ENCODE data around the gene LRRK1.
A peak's percentile ranks its signal among the peaks of the same experiment; 100 is the strongest.

LRRK1 gene

DNA sequence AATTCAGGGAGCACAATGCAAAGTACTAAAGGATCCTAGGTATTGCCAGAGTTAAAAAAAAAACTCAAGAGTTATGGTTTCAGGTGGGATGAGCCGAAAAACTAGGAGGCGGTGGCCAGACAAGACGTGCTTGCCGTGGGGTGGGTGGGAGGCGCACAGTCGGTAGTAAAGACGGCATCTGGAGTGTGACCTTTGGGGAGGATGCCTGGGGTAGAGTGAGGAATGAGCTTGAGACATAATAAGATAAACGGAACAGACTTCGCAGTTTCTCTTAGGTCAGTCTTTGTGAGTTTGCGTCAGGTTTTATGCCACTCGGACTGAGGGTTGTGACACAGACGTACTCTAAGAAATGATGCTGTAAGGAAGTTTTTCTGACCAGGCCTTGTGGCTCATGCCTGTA is 139.6 kb downstream of the LRRK1 start:
- WGBS, 2 donors (ENCODE audit: extremely low coverage in 2 of 2, insufficient read length in 2 of 2, insufficient replicate concordance in 1 of 2): no CpG with 5 or more reads among the region's 12 CpGs
- Histone ChIP-seq H3K27ac (replicated peaks; ENCODE audit: low read length) (no peak overlapping the region), H4K91ac (ENCODE audit: low read depth, low read length, poor library complexity) (no peak overlapping the region), H4K8ac (ENCODE audit: low read depth, low read length) (no peak overlapping the region), H3K4me3 (ENCODE audit: low read length in 2 of 2) (no peak overlapping the region), H2AFZ (ENCODE audit: low read length) (no peak overlapping the region), H3K18ac (ENCODE audit: low read length) (no peak overlapping the region), H2BK120ac (ENCODE audit: low read depth, low read length) (no peak overlapping the region), H3K4me1 (ENCODE audit: control insufficient read depth in 2 of 2, insufficient read depth in 1 of 2, low read depth in 1 of 2, low read length in 2 of 2) (peaks cover 9 to 13% of the 10 kb centered on the region in 2 donors), H3K79me1 (ENCODE audit: low read depth, low read length) (no peaks in the 10 kb centered on the region), H3K4ac (ENCODE audit: low read length) (no peak overlapping the region), H3K4me2 (ENCODE audit: insufficient read depth, low read length, poor library complexity, severe bottlenecking) (no peak overlapping the region), H3K14ac (ENCODE audit: low read length) (no peak overlapping the region), H2AK5ac (ENCODE audit: low read depth, low read length) (no peak overlapping the region), H3K23ac (ENCODE audit: low read depth, low read length, poor library complexity) (no peak overlapping the region), H2BK12ac (ENCODE audit: low read length) (no peak overlapping the region), H2BK15ac (ENCODE audit: low read length) (no peak overlapping the region), H3K27me3 (ENCODE audit: control insufficient read depth in 3 of 3, insufficient read depth in 3 of 3, low read depth in 1 of 3, low read length in 3 of 3) (no peaks in the 10 kb centered on the region), H3K36me3 (replicated peaks in 1 of 2; ENCODE audit: control insufficient read depth in 2 of 2, insufficient read depth in 2 of 2, low read length in 2 of 2) (no peaks in the 10 kb centered on the region), H3K9me3 (replicated peaks in 1 of 2; ENCODE audit: control insufficient read depth in 2 of 2, insufficient read depth in 1 of 2, low read depth in 1 of 2, low read length in 2 of 2) (peaks cover 0 to 3% of the 10 kb centered on the region in 2 donors), H2BK5ac (ENCODE audit: low read length) (no peak overlapping the region), H3K9ac (ENCODE audit: low read depth, low read length, poor library complexity) (no peak overlapping the region)
- no peak for DNase-seq (ENCODE audit: low spot score)

DNA sequence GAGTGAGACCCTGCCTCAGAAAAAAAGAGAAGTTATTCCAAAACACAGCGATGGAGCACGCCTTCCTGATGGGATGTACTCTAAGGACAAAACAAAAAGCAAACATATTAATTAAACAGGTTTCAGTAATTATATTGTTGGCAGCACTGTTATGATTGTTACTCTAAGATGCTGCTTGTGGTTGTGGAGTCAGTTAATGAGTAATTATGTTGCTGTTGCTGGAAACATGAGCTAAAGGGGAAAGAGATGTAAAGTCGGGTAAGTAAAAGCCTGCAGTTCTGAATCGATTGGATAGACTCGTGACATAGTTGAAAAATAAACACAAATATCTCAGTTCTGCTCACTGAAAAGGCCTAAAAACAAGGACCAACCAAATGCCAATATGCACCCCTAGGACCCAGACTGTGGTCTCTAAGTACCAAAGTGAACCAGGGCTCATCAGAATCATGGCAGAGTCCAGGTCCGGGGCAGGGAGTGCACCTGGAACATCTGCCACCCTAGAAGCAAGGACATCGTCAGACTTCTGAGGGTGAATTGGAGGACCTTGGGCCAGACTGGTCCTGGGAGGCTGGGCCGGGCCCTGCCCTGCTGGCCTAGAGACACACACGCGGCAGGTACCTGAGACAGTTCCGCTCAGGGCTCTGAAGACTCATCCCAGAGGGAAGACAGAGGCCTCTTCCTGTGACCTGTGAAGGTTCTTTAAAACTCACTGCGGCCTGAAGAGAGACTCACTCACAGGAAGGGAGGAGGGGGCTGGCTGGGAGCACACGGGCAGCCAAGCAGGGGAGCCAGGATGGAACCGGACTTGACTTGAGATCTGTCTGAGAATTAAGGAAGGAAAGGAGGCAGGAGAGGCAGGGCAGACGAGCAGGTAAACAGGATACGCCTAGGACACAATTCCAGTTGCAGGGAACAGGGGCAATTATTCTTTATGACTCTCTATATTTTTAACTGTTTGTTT is 140.5 kb downstream of the LRRK1 start:
- Histone ChIP-seq H3K9me3 (replicated peaks in 1 of 2; ENCODE audit: control insufficient read depth in 2 of 2, insufficient read depth in 1 of 2, low read depth in 1 of 2, low read length in 2 of 2) (peaks cover 0 to 3% of the 10 kb centered on the region in 2 donors), H4K91ac (ENCODE audit: low read depth, low read length, poor library complexity) (no peak overlapping the region), H2AK5ac (ENCODE audit: low read depth, low read length) (no peak overlapping the region), H3K27me3 (ENCODE audit: control insufficient read depth in 3 of 3, insufficient read depth in 3 of 3, low read depth in 1 of 3, low read length in 3 of 3) (no peaks in the 10 kb centered on the region), H3K14ac (ENCODE audit: low read length) (no peak overlapping the region), H2BK15ac (ENCODE audit: low read length) (no peak overlapping the region), H3K9ac (ENCODE audit: low read depth, low read length, poor library complexity) (no peak overlapping the region), H3K18ac (ENCODE audit: low read length) (no peak overlapping the region), H2BK5ac (ENCODE audit: low read length) (no peak overlapping the region), H3K4me1 (ENCODE audit: control insufficient read depth in 2 of 2, insufficient read depth in 1 of 2, low read depth in 1 of 2, low read length in 2 of 2) (peaks cover 16 to 21% of the 10 kb centered on the region in 2 donors), H3K23ac (ENCODE audit: low read depth, low read length, poor library complexity) (no peak overlapping the region), H3K4ac (ENCODE audit: low read length) (no peak overlapping the region), H2BK12ac (ENCODE audit: low read length) (no peak overlapping the region), H3K4me3 (ENCODE audit: low read length in 2 of 2) (no peak overlapping the region), H3K79me1 (ENCODE audit: low read depth, low read length) (no peaks in the 10 kb centered on the region), H3K36me3 (replicated peaks in 1 of 2; ENCODE audit: control insufficient read depth in 2 of 2, insufficient read depth in 2 of 2, low read length in 2 of 2) (no peaks in the 10 kb centered on the region), H4K8ac (ENCODE audit: low read depth, low read length) (no peak overlapping the region), H3K27ac (replicated peaks; ENCODE audit: low read length) (no peak overlapping the region), H2BK120ac (ENCODE audit: low read depth, low read length) (no peak overlapping the region), H3K4me2 (ENCODE audit: insufficient read depth, low read length, poor library complexity, severe bottlenecking) (no peak overlapping the region), H2AFZ (ENCODE audit: low read length) (no peak overlapping the region)
- WGBS, 2 donors (ENCODE audit: extremely low coverage in 2 of 2, insufficient read length in 2 of 2, insufficient replicate concordance in 1 of 2): no CpG with 5 or more reads among the region's 16 CpGs
- no peak for DNase-seq (ENCODE audit: low spot score)

DNA sequence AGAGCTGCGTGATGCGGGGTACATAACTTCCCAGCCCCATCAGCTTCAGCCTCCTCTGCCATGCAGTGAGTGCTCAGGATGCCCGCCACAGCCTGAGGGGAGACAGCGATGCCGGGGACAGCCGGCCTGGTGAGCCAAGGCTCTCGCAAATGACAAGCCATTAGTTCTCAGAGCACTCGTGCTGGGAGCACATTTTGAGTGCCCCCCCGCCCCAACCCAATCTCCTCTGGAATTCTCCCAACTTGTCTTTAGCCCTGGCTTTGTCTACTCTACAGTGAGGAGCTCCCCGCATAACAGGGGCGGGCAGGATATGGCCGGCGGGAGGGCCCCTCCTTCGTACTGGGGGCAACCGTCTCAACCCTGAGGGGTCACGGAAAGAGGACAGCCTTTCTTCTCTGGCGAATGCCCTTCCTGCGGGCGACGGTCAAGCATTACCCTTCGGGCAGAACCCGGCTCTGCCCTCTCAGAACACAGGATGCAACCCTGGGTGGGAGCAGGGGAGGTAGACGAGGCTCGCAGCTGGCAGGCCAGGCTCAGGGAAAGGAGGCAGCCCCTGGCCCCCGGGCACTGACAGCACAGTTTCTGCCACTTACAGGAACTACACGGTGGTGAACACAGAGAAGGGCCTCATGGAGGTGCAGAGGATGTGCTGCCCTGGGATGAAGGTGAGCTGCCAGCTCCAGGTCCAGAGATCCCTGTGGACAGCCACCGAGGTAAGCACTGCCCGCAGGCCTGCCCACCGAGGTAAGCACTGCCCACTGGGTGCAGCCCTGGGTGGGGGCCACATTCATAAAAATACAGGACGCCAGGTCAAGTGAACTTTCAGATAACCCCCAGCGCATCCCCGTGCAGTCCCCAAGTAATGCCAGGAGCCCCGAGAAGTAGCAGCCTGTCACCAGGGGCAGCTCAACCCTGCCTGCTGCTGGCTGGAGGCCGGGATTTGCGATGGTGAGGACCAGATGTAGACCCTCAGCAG is 141.7 kb downstream of the LRRK1 start:
- no peaks in the 10 kb centered on the region for H3K79me1 ChIP-seq (ENCODE audit: low read depth, low read length)
- DNase-seq (ENCODE audit: low spot score): no peak

More for the DNA sequence above, 141.7 kb downstream of the LRRK1 start:
- peaks cover 0 to 3% of the 10 kb centered on the region in 2 donors for H3K9me3 ChIP-seq (replicated peaks in 1 of 2; ENCODE audit: control insufficient read depth in 2 of 2, insufficient read depth in 1 of 2, low read depth in 1 of 2, low read length in 2 of 2)
- no peak overlapping the region for H2BK120ac ChIP-seq (ENCODE audit: low read depth, low read length)
- no peak overlapping the region for H2BK12ac ChIP-seq (ENCODE audit: low read length)
- H3K27ac ChIP-seq (replicated peaks; ENCODE audit: low read length): no peak overlapping the region
- no peak overlapping the region for H3K4me2 ChIP-seq (ENCODE audit: insufficient read depth, low read length, poor library complexity, severe bottlenecking)
- no peak overlapping the region for H4K8ac ChIP-seq (ENCODE audit: low read depth, low read length)
- peak overlapping the region; percentile 14 for H3K14ac ChIP-seq (ENCODE audit: low read length)
- peaks cover 16 to 21% of the 10 kb centered on the region in 2 donors for H3K4me1 ChIP-seq (ENCODE audit: control insufficient read depth in 2 of 2, insufficient read depth in 1 of 2, low read depth in 1 of 2, low read length in 2 of 2)
- no peak overlapping the region for H3K4ac ChIP-seq (ENCODE audit: low read length)
- H3K27me3 ChIP-seq (ENCODE audit: control insufficient read depth in 3 of 3, insufficient read depth in 3 of 3, low read depth in 1 of 3, low read length in 3 of 3): no peaks in the 10 kb centered on the region
- no peaks in the 10 kb centered on the region for H3K36me3 ChIP-seq (replicated peaks in 1 of 2; ENCODE audit: control insufficient read depth in 2 of 2, insufficient read depth in 2 of 2, low read length in 2 of 2)
- no peak overlapping the region for H2BK5ac ChIP-seq (ENCODE audit: low read length)
- peak overlapping the region; percentile 31 for H2BK15ac ChIP-seq (ENCODE audit: low read length)
- no peak overlapping the region for H4K91ac ChIP-seq (ENCODE audit: low read depth, low read length, poor library complexity)
- H3K23ac ChIP-seq (ENCODE audit: low read depth, low read length, poor library complexity): no peak overlapping the region
- WGBS, 2 donors (ENCODE audit: extremely low coverage in 2 of 2, insufficient read length in 2 of 2, insufficient replicate concordance in 1 of 2): no CpG with 5 or more reads among the region's 35 CpGs
- H3K4me3 ChIP-seq (ENCODE audit: low read length in 2 of 2): no peak overlapping the region
- no peak overlapping the region for H3K18ac ChIP-seq (ENCODE audit: low read length)
- no peak overlapping the region for H2AFZ ChIP-seq (ENCODE audit: low read length)
- H2AK5ac ChIP-seq (ENCODE audit: low read depth, low read length): peak overlapping the region; percentile 42
- no peak overlapping the region for H3K9ac ChIP-seq (ENCODE audit: low read depth, low read length, poor library complexity)

All from neuronal stem cell (in vitro differentiated cells).